Fibroblast of lung (primary cell): ENCODE results near the gene DNAH10. TPM values are rescaled to one million over a fixed set of nuclear protein-coding genes. Genes with fewer than 3 reads are reported as not detected.

Experiments used
- DNase-seq, 2 donors: peaks; one replicate each; pipeline versions ENCODE4 v3.0.0 to v3.0.0-alpha.2; 2010; ENCODE audit warnings: low read depth in 2 of 2
- H2AFZ ChIP-seq: 2 replicates; pipeline ENCODE4 v1.5.1; 2012; ENCODE audit warnings: low read length, control low read depth, inconsistent platforms
- H3K27ac ChIP-seq: 2 replicates; pipeline ENCODE4 v1.5.1; 2011; ENCODE audit warnings: low read length, control low read depth; ENCODE audit not compliant: insufficient read depth
- H3K27me3 ChIP-seq: 2 replicates; pipeline ENCODE4 v1.5.1; 2011; ENCODE audit warnings: mild to moderate bottlenecking, low read length; ENCODE audit not compliant: control insufficient read depth, insufficient read depth
- H3K36me3 ChIP-seq: 2 replicates; pipeline ENCODE4 v1.5.1; 2011; ENCODE audit warnings: low read length; ENCODE audit not compliant: control insufficient read depth, insufficient read depth
- H3K4me1 ChIP-seq: 2 replicates; pipeline ENCODE4 v1.5.1; 2011; ENCODE audit warnings: low read length; ENCODE audit not compliant: control insufficient read depth, insufficient read depth; ENCODE audit errors: extremely low read depth
- H3K4me2 ChIP-seq: 2 replicates; pipeline ENCODE4 v1.5.1; 2011; ENCODE audit warnings: low read length, control low read depth; ENCODE audit not compliant: insufficient read depth; ENCODE audit errors: extremely low read depth
- H3K4me3 ChIP-seq, 4 experiments: fragments of 200-600 bp in 1 of 4; sonication (generic) in 1 of 4; replicated peaks in 1 of 4; 2 replicates each; pipeline ENCODE4 v1.5.1; 2011 to 2016; ENCODE audit warnings: low read length in 4 of 4, low read depth in 3 of 4, mild to moderate bottlenecking in 3 of 4, control low read depth in 2 of 4, inconsistent platforms in 1 of 4, mixed read lengths in 1 of 4; ENCODE audit not compliant: insufficient read depth in 1 of 4; ENCODE audit errors: control extremely low read depth in 1 of 4
- H3K79me2 ChIP-seq: 2 replicates; pipeline ENCODE4 v1.5.1; 2012; ENCODE audit warnings: mild to moderate bottlenecking, low read length, inconsistent platforms; ENCODE audit not compliant: control insufficient read depth, insufficient read depth
- H3K9ac ChIP-seq: 2 replicates; pipeline ENCODE4 v1.5.1; 2011; ENCODE audit warnings: mild to moderate bottlenecking, low read length, control low read depth; ENCODE audit not compliant: insufficient read depth
- H3K9me3 ChIP-seq: 2 replicates; pipeline ENCODE4 v1.5.1; 2012; ENCODE audit warnings: low read depth, low read length; ENCODE audit not compliant: control insufficient read depth, insufficient read depth
- H4K20me1 ChIP-seq: 2 replicates; pipeline ENCODE4 v1.5.1; 2011; ENCODE audit warnings: low read length; ENCODE audit not compliant: control insufficient read depth, insufficient read depth; ENCODE audit errors: extremely low read depth
- EZH2 ChIP-seq: IDR thresholded peaks from 2 replicates; pipeline ENCODE4 v1.5.1; 2012; ENCODE audit warnings: low read length, control low read depth, mild to moderate bottlenecking; ENCODE audit errors: missing control alignments
- polyA plus RNA-seq, 2 donors: library from polyadenylated mRNA; depleted of rRNA in 1 of 2; stranded (reverse) in 1 of 2; unstranded in 1 of 2; fragments of >200 nt; gene quantifications; 2 replicates each; pipeline ENCODE4 v1.2.1, GENCODE V29; 2011 to 2012; ENCODE audit warnings: missing spikeins in 1 of 2
- total RNA-seq: library from RNA; depleted of rRNA; stranded (reverse); fragments of >200 nt; gene quantifications from 2 replicates; pipeline ENCODE4 v1.2.1, GENCODE V29; 2014
- TF ChIP-seq, protein P1 (sequence below), 2 donors: IDR thresholded peaks in 1 of 2; conservative IDR thresholded peaks in 1 of 2; 1 replicate in 1 of 2; 2 replicates in 1 of 2; pipeline ENCODE4 v1.5.1; 2011 to 2012; ENCODE audit warnings: low read length in 2 of 2, control low read depth in 1 of 2, inconsistent platforms in 1 of 2, low read depth in 1 of 2, mild to moderate bottlenecking in 1 of 2

DNAH10 gene
- total and polyA plus RNA-seq, 2 donors (not counting 1 experiment from before 2014, with no cell fraction given), result 0.06 to 0.33 TPM

DNA sequence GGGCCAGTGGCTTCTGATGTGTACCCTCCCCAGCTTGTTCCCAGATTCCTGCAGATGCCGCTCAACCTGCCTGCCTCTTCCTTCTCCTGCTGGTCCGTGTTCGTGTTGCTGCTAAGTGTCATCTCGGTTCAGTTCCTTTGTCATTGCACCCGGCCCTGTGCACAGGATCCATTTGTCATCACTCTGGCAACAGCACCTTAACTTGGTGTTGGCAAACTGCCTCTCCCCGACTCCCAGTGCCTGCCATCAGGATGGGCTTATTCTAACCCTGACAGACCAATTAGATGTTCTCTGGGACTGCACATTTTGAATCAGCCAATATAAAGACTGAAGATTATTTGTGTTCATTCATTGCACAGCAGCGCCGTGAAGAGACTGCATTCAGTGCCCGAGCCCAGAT lies 137.3 kb downstream of the DNAH10 start:
- Histone ChIP-seq H3K4me2 (no peak overlapping the region), H3K9me3 (no peaks in the 10 kb centered on the region), H3K27ac (no peak overlapping the region), H3K27me3 (peaks cover 5% of the 10 kb centered on the region), H3K79me2 (no peaks in the 10 kb centered on the region), H3K36me3 (no peaks in the 10 kb centered on the region), H3K9ac (no peak overlapping the region), H2AFZ (no peak overlapping the region), H4K20me1 (no peaks in the 10 kb centered on the region), H3K4me3 (no peak overlapping the region), H3K4me1 (no peaks in the 10 kb centered on the region)
- TF ChIP-seq, protein P1, sequence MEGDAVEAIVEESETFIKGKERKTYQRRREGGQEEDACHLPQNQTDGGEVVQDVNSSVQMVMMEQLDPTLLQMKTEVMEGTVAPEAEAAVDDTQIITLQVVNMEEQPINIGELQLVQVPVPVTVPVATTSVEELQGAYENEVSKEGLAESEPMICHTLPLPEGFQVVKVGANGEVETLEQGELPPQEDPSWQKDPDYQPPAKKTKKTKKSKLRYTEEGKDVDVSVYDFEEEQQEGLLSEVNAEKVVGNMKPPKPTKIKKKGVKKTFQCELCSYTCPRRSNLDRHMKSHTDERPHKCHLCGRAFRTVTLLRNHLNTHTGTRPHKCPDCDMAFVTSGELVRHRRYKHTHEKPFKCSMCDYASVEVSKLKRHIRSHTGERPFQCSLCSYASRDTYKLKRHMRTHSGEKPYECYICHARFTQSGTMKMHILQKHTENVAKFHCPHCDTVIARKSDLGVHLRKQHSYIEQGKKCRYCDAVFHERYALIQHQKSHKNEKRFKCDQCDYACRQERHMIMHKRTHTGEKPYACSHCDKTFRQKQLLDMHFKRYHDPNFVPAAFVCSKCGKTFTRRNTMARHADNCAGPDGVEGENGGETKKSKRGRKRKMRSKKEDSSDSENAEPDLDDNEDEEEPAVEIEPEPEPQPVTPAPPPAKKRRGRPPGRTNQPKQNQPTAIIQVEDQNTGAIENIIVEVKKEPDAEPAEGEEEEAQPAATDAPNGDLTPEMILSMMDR (conservative IDR thresholded peaks at IDR 0.05 in 1 of 2, IDR thresholded peaks at IDR 0.05 in 1 of 2; ENCODE audit: low read depth in 1 of 2, low read length in 2 of 2), result no peak
- no peak for TF ChIP-seq EZH2
- DNase-seq, result no peak

DNA sequence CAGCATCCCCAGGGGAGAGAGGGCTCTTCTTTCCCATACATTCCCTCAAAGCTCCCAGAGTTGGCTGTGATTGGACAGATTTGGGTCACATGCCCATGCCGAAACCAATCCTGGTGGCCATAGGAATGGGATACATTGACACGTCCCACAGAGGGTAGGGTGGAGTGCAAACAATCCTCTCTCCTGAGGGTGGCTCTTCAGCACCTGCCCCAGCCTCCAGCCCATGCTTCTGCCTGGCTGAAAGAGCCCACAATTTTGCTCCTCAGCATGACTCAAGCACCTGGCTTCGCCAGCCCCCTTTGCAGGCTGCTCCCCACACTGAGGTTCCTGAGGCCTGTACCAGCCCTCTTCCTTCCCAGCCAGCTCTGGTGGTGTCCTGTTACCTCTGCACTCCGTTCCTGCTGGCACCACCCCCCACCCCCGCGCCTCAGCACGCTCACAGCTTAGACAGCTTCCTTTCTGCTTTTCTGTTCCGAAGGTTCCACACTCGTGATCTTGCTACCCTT lies 138.8 kb downstream of the DNAH10 start:
- H4K20me1 ChIP-seq, result no peaks in the 10 kb centered on the region
- no peaks in the 10 kb centered on the region for H3K9me3 ChIP-seq
- H3K4me2 ChIP-seq, result no peak overlapping the region

DNA sequence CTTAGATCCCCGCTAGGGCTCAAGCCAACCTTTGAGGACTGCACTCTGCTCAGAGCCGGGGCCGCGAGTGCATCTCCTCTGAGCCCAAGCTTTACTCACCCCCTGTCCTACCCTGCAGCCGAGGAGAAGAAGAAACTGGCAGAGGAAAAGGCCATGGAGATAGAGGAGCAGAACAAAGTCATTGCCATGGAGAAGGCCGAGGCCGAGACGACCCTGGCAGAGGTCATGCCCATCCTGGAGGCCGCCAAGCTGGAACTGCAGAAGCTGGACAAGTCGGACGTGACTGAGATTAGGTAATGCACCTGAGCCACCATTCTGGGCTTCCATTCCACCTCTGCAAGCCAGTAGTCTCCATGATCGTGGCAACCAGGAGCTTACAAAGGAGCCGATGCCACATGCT lies 140.7 kb downstream of the DNAH10 start:
- no peaks in the 10 kb centered on the region for H3K36me3 ChIP-seq

More for the DNA sequence above, 138.8 kb downstream of the DNAH10 start:
- no peak overlapping the region for H3K27ac ChIP-seq
- no peak overlapping the region for H3K4me3 ChIP-seq
- H3K27me3 ChIP-seq, result peaks cover 8% of the 10 kb centered on the region
- no peak overlapping the region for H2AFZ ChIP-seq
- DNase-seq, result peak in 1 of 2 donors; percentile 49
- TF ChIP-seq, protein P1 (conservative IDR thresholded peaks at IDR 0.05 in 1 of 2, IDR thresholded peaks at IDR 0.05 in 1 of 2; ENCODE audit: low read depth in 1 of 2, low read length in 2 of 2), result no peak
- no peak for TF ChIP-seq EZH2
- H3K79me2 ChIP-seq, result no peaks in the 10 kb centered on the region
- no peak overlapping the region for H3K9ac ChIP-seq
- H3K4me1 ChIP-seq, result no peaks in the 10 kb centered on the region
- no peaks in the 10 kb centered on the region for H3K36me3 ChIP-seq

More for the DNA sequence above, 140.7 kb downstream of the DNAH10 start:
- TF ChIP-seq EZH2, result no peak
- TF ChIP-seq, protein P1 (conservative IDR thresholded peaks at IDR 0.05 in 1 of 2, IDR thresholded peaks at IDR 0.05 in 1 of 2; ENCODE audit: low read depth in 1 of 2, low read length in 2 of 2), result no peak
- DNase-seq, result no peak
- H3K4me3 ChIP-seq, result no peak overlapping the region
- no peaks in the 10 kb centered on the region for H4K20me1 ChIP-seq
- H3K4me1 ChIP-seq, result no peaks in the 10 kb centered on the region
- no peak overlapping the region for H3K4me2 ChIP-seq
- H3K9me3 ChIP-seq, result no peaks in the 10 kb centered on the region
- H3K79me2 ChIP-seq, result no peaks in the 10 kb centered on the region
- no peak overlapping the region for H3K27ac ChIP-seq
- H3K9ac ChIP-seq, result no peak overlapping the region
- peaks cover 8% of the 10 kb centered on the region for H3K27me3 ChIP-seq
- H2AFZ ChIP-seq, result no peak overlapping the region
